PFSK-1 (cell line): ENCODE results near the gene RPGR.

Source experiments
- FOXP2 ChIP-seq: optimal IDR thresholded peaks from 2 replicates; pipeline ENCODE3; 2011; ENCODE audit warnings: borderline replicate concordance, control low read depth, inconsistent platforms; ENCODE audit not compliant: insufficient read depth; ENCODE audit errors: extremely low read length, extremely low read depth
- POLR2AphosphoS5 ChIP-seq: IDR thresholded peaks from 2 replicates; pipeline ENCODE4 v1.6.1; 2012; ENCODE audit warnings: low read depth, mild to moderate bottlenecking, control low read depth, low read length, moderate library complexity
- SIN3A ChIP-seq: IDR thresholded peaks from 2 replicates; pipeline ENCODE4 v1.6.1; 2012; ENCODE audit warnings: mild to moderate bottlenecking, low read length, moderate library complexity, borderline replicate concordance; ENCODE audit not compliant: insufficient read depth
- TAF1 ChIP-seq: IDR thresholded peaks from 2 replicates; pipeline ENCODE4 v1.6.1; 2012; ENCODE audit warnings: low read length, control low read depth, borderline replicate concordance; ENCODE audit not compliant: insufficient read depth
- TF ChIP-seq, protein P1 (sequence below), 2 experiments: IDR thresholded peaks; 2 replicates each; pipeline versions ENCODE4 v1.6.1 to v1.8.0; 2011 to 2012; ENCODE audit warnings: low read depth in 2 of 2, low read length in 2 of 2, control low read depth in 1 of 2, inconsistent platforms in 1 of 2, mild to moderate bottlenecking in 1 of 2, moderate library complexity in 1 of 2; ENCODE audit not compliant: insufficient read depth in 1 of 2

GRCh38 chrX:38320819-38321218, 6.5 kb downstream of the RPGR start:
- TF ChIP-seq, protein P1, sequence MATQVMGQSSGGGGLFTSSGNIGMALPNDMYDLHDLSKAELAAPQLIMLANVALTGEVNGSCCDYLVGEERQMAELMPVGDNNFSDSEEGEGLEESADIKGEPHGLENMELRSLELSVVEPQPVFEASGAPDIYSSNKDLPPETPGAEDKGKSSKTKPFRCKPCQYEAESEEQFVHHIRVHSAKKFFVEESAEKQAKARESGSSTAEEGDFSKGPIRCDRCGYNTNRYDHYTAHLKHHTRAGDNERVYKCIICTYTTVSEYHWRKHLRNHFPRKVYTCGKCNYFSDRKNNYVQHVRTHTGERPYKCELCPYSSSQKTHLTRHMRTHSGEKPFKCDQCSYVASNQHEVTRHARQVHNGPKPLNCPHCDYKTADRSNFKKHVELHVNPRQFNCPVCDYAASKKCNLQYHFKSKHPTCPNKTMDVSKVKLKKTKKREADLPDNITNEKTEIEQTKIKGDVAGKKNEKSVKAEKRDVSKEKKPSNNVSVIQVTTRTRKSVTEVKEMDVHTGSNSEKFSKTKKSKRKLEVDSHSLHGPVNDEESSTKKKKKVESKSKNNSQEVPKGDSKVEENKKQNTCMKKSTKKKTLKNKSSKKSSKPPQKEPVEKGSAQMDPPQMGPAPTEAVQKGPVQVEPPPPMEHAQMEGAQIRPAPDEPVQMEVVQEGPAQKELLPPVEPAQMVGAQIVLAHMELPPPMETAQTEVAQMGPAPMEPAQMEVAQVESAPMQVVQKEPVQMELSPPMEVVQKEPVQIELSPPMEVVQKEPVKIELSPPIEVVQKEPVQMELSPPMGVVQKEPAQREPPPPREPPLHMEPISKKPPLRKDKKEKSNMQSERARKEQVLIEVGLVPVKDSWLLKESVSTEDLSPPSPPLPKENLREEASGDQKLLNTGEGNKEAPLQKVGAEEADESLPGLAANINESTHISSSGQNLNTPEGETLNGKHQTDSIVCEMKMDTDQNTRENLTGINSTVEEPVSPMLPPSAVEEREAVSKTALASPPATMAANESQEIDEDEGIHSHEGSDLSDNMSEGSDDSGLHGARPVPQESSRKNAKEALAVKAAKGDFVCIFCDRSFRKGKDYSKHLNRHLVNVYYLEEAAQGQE (IDR thresholded peaks at IDR 0.05; ENCODE audit: insufficient read depth in 1 of 2, low read depth in 2 of 2, low read length in 2 of 2): no peak
- no peak for TF ChIP-seq TAF1
- TF ChIP-seq POLR2AphosphoS5: no peak
- no peak for TF ChIP-seq SIN3A
- no peak for TF ChIP-seq FOXP2
